NCI-H2171 treated with DMSO at 0.1 percent for 48 hours (cell line): ENCODE results near the gene PJA1.

Experiments
- DNase-seq: peaks from one replicate; lab custom pipeline; 2025; lab: John Stamatoyannopoulos, UW

The PJA1 gene

GRCh38 chrX:69170319-69170718 lies 5.1 kb upstream of the PJA1 start:
- no peak for DNase-seq

- DNase-seq: no peak
Measured at GRCh38 chrX:69163936-69164741, 1.1 kb downstream of the PJA1 start.

GRCh38 chrX:69162361-69162865 lies 2.8 kb downstream of the PJA1 start:
- DNase-seq: no peak

- DNase-seq: no peak
Measured at GRCh38 chrX:69161786-69162349, 3.4 kb downstream of the PJA1 start.

- no peak for DNase-seq
Measured at GRCh38 chrX:69161371-69161770, 3.9 kb downstream of the PJA1 start.

- DNase-seq: peak; percentile 58
Measured at GRCh38 chrX:69158166-69158980, 6.9 kb downstream of the PJA1 start.

- DNase-seq: no peak
Measured at GRCh38 chrX:69156638-69157037, 8.6 kb downstream of the PJA1 start.

- DNase-seq: no peak
Measured at GRCh38 chrX:69155786-69156520, 9.3 kb downstream of the PJA1 start.

- no peak for DNase-seq
Measured at GRCh38 chrX:69154051-69154450, 11.2 kb downstream of the PJA1 start.

GRCh38 chrX:69153060-69153730 lies 12.1 kb downstream of the PJA1 start:
- no peak for DNase-seq

GRCh38 chrX:69152417-69152841 lies 12.8 kb downstream of the PJA1 start:
- peak; percentile 3 for DNase-seq

GRCh38 chrX:69151866-69152284 lies 13.4 kb downstream of the PJA1 start:
- DNase-seq: no peak

GRCh38 chrX:69150281-69150960 lies 14.8 kb downstream of the PJA1 start:
- no peak for DNase-seq

GRCh38 chrX:69149466-69150280 lies 15.6 kb downstream of the PJA1 start:
- no peak for DNase-seq

GRCh38 chrX:69148946-69149345 lies 16.3 kb downstream of the PJA1 start:
- no peak for DNase-seq

GRCh38 chrX:69146739-69147138 lies 18.5 kb downstream of the PJA1 start:
- DNase-seq: no peak

- no peak for DNase-seq
Measured at GRCh38 chrX:69145714-69146113, 19.5 kb downstream of the PJA1 start.

GRCh38 chrX:69144838-69145680 lies 20.2 kb downstream of the PJA1 start:
- no peak for DNase-seq

- no peak for DNase-seq
Measured at GRCh38 chrX:69143530-69143929, 21.7 kb downstream of the PJA1 start.
